ENCODE results near the gene NAV3. TPM values are rescaled to one million over a fixed set of nuclear protein-coding genes. Genes with fewer than 3 reads are reported as not detected.

The NAV3 gene
- total RNA-seq, 2 donors from 2014 or later: 2.6 to 6.6 TPM

DNA sequence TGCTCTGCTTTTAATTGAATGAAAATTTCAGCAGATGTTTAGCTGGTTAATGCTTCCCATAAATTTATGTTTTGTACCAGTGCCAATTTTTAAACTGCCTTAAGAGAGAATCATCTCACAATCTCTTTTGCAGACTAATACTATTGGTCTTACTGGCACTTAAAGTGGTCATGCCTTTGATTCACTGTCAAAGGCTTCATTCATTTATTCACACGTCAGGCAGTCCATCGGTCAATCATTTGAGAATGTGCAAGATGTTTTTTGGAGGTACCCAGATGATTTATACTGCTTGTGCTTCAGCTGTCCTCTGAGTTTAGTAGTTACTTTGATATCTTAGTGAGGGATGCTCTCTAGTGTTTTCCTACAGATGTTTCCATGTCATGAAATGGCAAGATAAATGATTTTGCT lies 83.4 kb downstream of the NAV3 start:
- no peaks in the 10 kb centered on the region for H3K27me3 ChIP-seq
- no peak for DNase-seq

DNA sequence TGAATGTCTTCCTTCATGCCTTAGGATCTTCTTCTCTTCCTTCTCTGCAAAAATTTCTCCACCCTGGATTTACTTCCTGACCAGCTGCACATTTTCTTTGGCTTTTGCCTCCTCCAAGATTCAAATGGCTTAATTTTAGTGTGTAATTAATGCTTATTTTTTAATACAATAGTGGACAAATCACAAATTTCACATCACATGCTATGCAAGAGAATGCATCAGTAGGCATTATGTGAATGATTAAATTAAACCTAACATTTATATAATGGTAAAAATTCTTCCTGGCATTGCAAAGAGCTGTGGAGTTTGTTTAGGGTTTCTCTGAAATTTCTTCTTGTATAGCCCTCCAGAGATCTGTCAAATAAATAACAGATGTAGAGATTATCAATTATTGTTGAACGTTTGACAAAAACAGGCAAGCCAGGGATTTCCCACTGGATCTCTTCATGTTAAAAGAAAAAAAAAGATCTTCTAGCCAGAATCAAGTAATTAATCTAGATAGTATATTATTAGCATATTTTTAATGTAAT lies 84.4 kb downstream of the NAV3 start:
- H3K9me3 ChIP-seq: no peaks in the 10 kb centered on the region
- H3K36me3 ChIP-seq (replicated peaks in 1 of 2; ENCODE audit: insufficient read depth in 1 of 2, low read depth in 2 of 2): no peaks in the 10 kb centered on the region
- H3K27ac ChIP-seq: no peak overlapping the region
- ATAC-seq: no peak
- H3K4me3 ChIP-seq: no peak overlapping the region
- TF ChIP-seq POLR2A (IDR thresholded peaks at IDR 0.05): no peak
- TF ChIP-seq, protein P1, sequence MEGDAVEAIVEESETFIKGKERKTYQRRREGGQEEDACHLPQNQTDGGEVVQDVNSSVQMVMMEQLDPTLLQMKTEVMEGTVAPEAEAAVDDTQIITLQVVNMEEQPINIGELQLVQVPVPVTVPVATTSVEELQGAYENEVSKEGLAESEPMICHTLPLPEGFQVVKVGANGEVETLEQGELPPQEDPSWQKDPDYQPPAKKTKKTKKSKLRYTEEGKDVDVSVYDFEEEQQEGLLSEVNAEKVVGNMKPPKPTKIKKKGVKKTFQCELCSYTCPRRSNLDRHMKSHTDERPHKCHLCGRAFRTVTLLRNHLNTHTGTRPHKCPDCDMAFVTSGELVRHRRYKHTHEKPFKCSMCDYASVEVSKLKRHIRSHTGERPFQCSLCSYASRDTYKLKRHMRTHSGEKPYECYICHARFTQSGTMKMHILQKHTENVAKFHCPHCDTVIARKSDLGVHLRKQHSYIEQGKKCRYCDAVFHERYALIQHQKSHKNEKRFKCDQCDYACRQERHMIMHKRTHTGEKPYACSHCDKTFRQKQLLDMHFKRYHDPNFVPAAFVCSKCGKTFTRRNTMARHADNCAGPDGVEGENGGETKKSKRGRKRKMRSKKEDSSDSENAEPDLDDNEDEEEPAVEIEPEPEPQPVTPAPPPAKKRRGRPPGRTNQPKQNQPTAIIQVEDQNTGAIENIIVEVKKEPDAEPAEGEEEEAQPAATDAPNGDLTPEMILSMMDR (IDR thresholded peaks at IDR 0.05): no peak
- no peak for DNase-seq
- WGBS, 2 donors: 8 to 17% methylated on average over 1 of the region's 1 CpG
- H3K4me1 ChIP-seq: no peaks in the 10 kb centered on the region
- H3K27me3 ChIP-seq: no peaks in the 10 kb centered on the region
- intact Hi-C loops (cut with DNase I): no loop called here

More for the DNA sequence above, 83.4 kb downstream of the NAV3 start:
- H3K9me3 ChIP-seq: no peaks in the 10 kb centered on the region
- intact Hi-C loops (cut with DNase I): no loop called here
- H3K4me3 ChIP-seq: no peak overlapping the region
- H3K27ac ChIP-seq: no peak overlapping the region
- TF ChIP-seq POLR2A (IDR thresholded peaks at IDR 0.05): no peak
- TF ChIP-seq, protein P1 (IDR thresholded peaks at IDR 0.05): peak in 1 of 7 experiments; percentile 17
- 60% methylated on average over 2 of the region's 2 CpGs for WGBS, 2 donors
- H3K36me3 ChIP-seq (replicated peaks in 1 of 2; ENCODE audit: insufficient read depth in 1 of 2, low read depth in 2 of 2): no peaks in the 10 kb centered on the region
- ATAC-seq: no peak
- no peaks in the 10 kb centered on the region for H3K4me1 ChIP-seq

DNA sequence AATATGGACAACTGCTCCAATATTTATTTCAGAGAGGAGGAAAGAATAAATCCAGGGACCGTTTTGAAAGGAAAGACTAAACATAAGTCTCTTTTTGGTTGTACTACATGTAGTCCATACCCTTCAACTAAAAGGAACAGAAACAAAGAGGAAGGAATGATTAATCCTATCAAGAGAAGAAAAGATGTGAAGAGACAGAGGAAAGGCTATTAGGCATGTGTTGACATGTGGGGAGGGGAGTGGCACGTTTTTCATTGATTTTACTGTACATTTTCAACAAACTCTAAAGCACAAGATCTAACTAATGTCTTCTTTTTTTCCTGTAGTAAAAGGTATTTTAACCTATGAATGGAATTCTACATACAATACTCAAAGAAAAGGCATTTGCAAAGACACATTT lies 85.6 kb downstream of the NAV3 start:
- DNase-seq (no peak), ATAC-seq (no peak)
- TF ChIP-seq, protein P1 (IDR thresholded peaks at IDR 0.05): no peak
- TF ChIP-seq POLR2A (IDR thresholded peaks at IDR 0.05): no peak
- Histone ChIP-seq H3K4me1 (no peaks in the 10 kb centered on the region), H3K36me3 (replicated peaks in 1 of 2; ENCODE audit: insufficient read depth in 1 of 2, low read depth in 2 of 2) (no peaks in the 10 kb centered on the region), H3K9me3 (no peaks in the 10 kb centered on the region), H3K4me3 (no peak overlapping the region), H3K27me3 (no peaks in the 10 kb centered on the region), H3K27ac (no peak overlapping the region)
- 49 to 51% methylated on average over 2 of the region's 2 CpGs for WGBS, 2 donors
- intact Hi-C loops (cut with DNase I): no loop called here

DNA sequence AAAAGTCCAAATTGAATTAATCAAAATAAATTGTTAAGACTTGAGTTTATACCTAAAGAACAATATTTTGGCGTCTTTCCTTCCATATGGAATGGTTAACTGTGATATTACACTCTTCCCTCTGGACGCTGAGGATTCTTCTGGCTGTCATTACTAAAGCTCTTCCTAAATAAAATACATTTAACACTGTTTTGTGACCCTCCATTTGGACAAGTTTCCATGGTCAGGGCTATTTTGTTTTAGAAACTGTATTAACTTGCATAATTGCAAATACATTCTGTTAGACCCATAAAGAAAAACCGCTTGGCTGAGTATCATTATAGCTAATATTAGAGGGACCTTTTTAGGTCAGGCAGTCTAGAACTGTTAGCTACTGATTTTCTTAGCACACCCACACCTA lies 87.4 kb downstream of the NAV3 start:
- Histone ChIP-seq H3K27ac (no peak overlapping the region), H3K36me3 (replicated peaks in 1 of 2; ENCODE audit: insufficient read depth in 1 of 2, low read depth in 2 of 2) (no peaks in the 10 kb centered on the region), H3K9me3 (no peaks in the 10 kb centered on the region), H3K27me3 (no peaks in the 10 kb centered on the region), H3K4me3 (no peak overlapping the region), H3K4me1 (no peaks in the 10 kb centered on the region)
- 58 to 68% methylated on average over 3 of the region's 3 CpGs for WGBS, 2 donors
- intact Hi-C loops (cut with DNase I): no loop called here
- TF ChIP-seq, protein P1 (IDR thresholded peaks at IDR 0.05): no peak
- TF ChIP-seq POLR2A (IDR thresholded peaks at IDR 0.05): no peak
- ATAC-seq (no peak), DNase-seq (no peak)

DNA sequence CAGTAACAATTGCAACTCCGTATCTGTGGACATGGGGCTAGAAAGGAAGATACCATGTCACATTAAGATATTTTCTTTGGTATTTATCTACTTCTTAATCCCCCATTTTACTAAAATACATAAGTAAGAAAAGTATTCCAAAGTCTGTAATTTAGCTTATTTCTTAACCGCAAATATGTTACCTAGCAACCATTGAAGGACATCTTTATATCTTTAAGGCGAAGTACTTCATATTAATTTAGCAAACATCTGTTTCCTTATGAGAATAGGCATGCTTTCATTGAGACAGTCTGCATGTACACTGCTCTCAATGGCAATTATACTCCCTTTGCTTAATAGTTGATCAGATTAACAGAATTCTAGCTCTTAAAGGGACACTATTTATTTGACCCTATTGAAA lies 88.8 kb downstream of the NAV3 start:
- H3K27ac ChIP-seq: no peak overlapping the region
- no peaks in the 10 kb centered on the region for H3K27me3 ChIP-seq
- no peaks in the 10 kb centered on the region for H3K9me3 ChIP-seq
- H3K36me3 ChIP-seq (replicated peaks in 1 of 2; ENCODE audit: insufficient read depth in 1 of 2, low read depth in 2 of 2): no peaks in the 10 kb centered on the region
- H3K4me1 ChIP-seq: no peaks in the 10 kb centered on the region
- DNase-seq: no peak
- no peak overlapping the region for H3K4me3 ChIP-seq
- TF ChIP-seq, protein P1 (IDR thresholded peaks at IDR 0.05): no peak
- no peak for TF ChIP-seq POLR2A (IDR thresholded peaks at IDR 0.05)
- 72 to 81% methylated on average over 3 of the region's 3 CpGs for WGBS, 2 donors
- intact Hi-C loops (cut with DNase I): no loop called here
- ATAC-seq: no peak

Data from body of pancreas (tissue), 4 donors.